HepG2 (cell line): Measurements from ENCODE around the gene FGD2. TPM values are rescaled to one million over a fixed set of nuclear protein-coding genes. Genes with fewer than 3 reads are reported as not detected.

Source experiments
- DNMT3B ChIP-seq: conservative IDR thresholded peaks from 2 replicates; pipeline ENCODE4 v1.6.1; 2016; ENCODE audit warnings: missing biosample characterization, control low read depth
- ESRRA ChIP-seq: sonication (generic); formaldehyde crosslinking; IDR thresholded peaks from 2 replicates; pipeline ENCODE4 v1.5.1; 2020; ENCODE audit warnings: mild to moderate bottlenecking, low read depth, missing genetic modification reagents
- HNF4G ChIP-seq, 2 experiments: sonication (generic) in 1 of 2; formaldehyde crosslinking in 1 of 2; IDR thresholded peaks; 2 replicates each; pipeline versions ENCODE4 v1.4.0 to v1.6.1; 2011 to 2020; ENCODE audit warnings: borderline replicate concordance in 2 of 2, low read depth in 2 of 2, mild to moderate bottlenecking in 2 of 2, low read length in 1 of 2, missing genetic modification reagents in 1 of 2, moderate library complexity in 1 of 2
- HNRNPLL ChIP-seq: fragments of 200-400 bp; formaldehyde crosslinking; IDR thresholded peaks from 2 replicates; pipeline ENCODE4 v1.6.1; 2017; ENCODE audit warnings: mild to moderate bottlenecking, low read depth, low read length; ENCODE audit not compliant: poor library complexity, severe bottlenecking
- HOMEZ ChIP-seq: IDR thresholded peaks from 2 replicates; pipeline ENCODE4 v1.6.1; 2016; ENCODE audit warnings: low read depth
- MXD4 ChIP-seq: IDR thresholded peaks from 2 replicates; pipeline ENCODE4 v1.6.1; 2016; ENCODE audit warnings: mild to moderate bottlenecking, missing biosample characterization, missing genetic modification reagents
- MYNN ChIP-seq: sonication (generic); formaldehyde crosslinking; IDR thresholded peaks from 2 replicates; pipeline ENCODE4 v1.4.0; 2020; ENCODE audit warnings: mild to moderate bottlenecking, low read depth, missing genetic modification reagents
- NFRKB ChIP-seq: fragments of 450-650 bp; IDR thresholded peaks from 2 replicates; pipeline ENCODE4 v1.6.1; 2017
- PAWR ChIP-seq: sonication (generic); formaldehyde crosslinking; IDR thresholded peaks from 2 replicates; pipeline ENCODE4 v1.4.0; 2020; ENCODE audit warnings: missing genetic modification reagents, mild to moderate bottlenecking, borderline replicate concordance
- REPIN1 ChIP-seq: sonication (generic); formaldehyde crosslinking; IDR thresholded peaks from 2 replicates; pipeline ENCODE4 v1.8.0; 2022; ENCODE audit warnings: missing genetic modification reagents, low read depth, mild to moderate bottlenecking, borderline replicate concordance
- SP4 ChIP-seq: sonication (generic); formaldehyde crosslinking; IDR thresholded peaks from 2 replicates; pipeline ENCODE4 v1.8.1; 2023; ENCODE audit warnings: mild to moderate bottlenecking, missing genetic modification reagents
- XBP1 ChIP-seq: sonication (generic); formaldehyde crosslinking; IDR thresholded peaks from 2 replicates; pipeline ENCODE4 v1.5.0; 2020; ENCODE audit warnings: missing genetic modification reagents
- ZHX2 ChIP-seq, 2 experiments: sonication (generic) in 1 of 2; formaldehyde crosslinking in 1 of 2; IDR thresholded peaks; 2 replicates each; pipeline versions ENCODE4 v1.6.1 to v1.9.0; 2014 to 2022; ENCODE audit warnings: antibody characterized with exemption in 1 of 2, borderline replicate concordance in 1 of 2, inconsistent platforms in 1 of 2, low read depth in 1 of 2, missing genetic modification reagents in 1 of 2
- ZNF101 ChIP-seq: sonication (generic); formaldehyde crosslinking; IDR thresholded peaks from 2 replicates; pipeline ENCODE4 v1.4.0; 2020; ENCODE audit warnings: mild to moderate bottlenecking, low read depth, missing genetic modification reagents, borderline replicate concordance
- ZNF160 ChIP-seq: sonication (generic); formaldehyde crosslinking; IDR thresholded peaks from 2 replicates; pipeline ENCODE4 v1.8.0; 2022; ENCODE audit warnings: mild to moderate bottlenecking, inconsistent platforms, missing genetic modification reagents
- ZNF30 ChIP-seq: sonication (generic); formaldehyde crosslinking; IDR thresholded peaks from 2 replicates; pipeline ENCODE4 v1.5.0; 2020; ENCODE audit warnings: mild to moderate bottlenecking, missing genetic modification reagents
- ZNF691 ChIP-seq: sonication (generic); formaldehyde crosslinking; IDR thresholded peaks from 2 replicates; pipeline ENCODE4 v1.4.0; 2020; ENCODE audit warnings: missing genetic modification reagents, low read depth, mild to moderate bottlenecking, borderline replicate concordance
- ZNF747 ChIP-seq: sonication (generic); formaldehyde crosslinking; IDR thresholded peaks from 2 replicates; pipeline ENCODE4 v1.8.1; 2023; ENCODE audit warnings: missing genetic modification reagents, mild to moderate bottlenecking, borderline replicate concordance
- ZNF768 ChIP-seq: sonication (generic); formaldehyde crosslinking; IDR thresholded peaks from 2 replicates; pipeline ENCODE4 v1.4.0; 2020; ENCODE audit warnings: missing genetic modification reagents
- ZSCAN25 ChIP-seq: sonication (generic); formaldehyde crosslinking; IDR thresholded peaks from 2 replicates; pipeline ENCODE4 v1.8.0; 2022; ENCODE audit warnings: mild to moderate bottlenecking, missing genetic modification reagents
- polyA plus RNA-seq, 8 experiments: library from polyadenylated mRNA; depleted of rRNA in 3 of 8; stranded (reverse) in 7 of 8; unstranded in 1 of 8; fragments of >200 nt; fragmentation: Illumina TruSeq in 4 of 8; extraction: Trizol in 4 of 8; gene quantifications; 2 replicates each; pipeline versions ENCODE4 v1.2.1 to v1.2.3, GENCODE V29; 2011 to 2016; ENCODE audit warnings: low read depth in 4 of 8, missing spikeins in 1 of 8, mixed read lengths in 1 of 8; ENCODE audit not compliant: insufficient read depth in 1 of 8
- total RNA-seq, 5 experiments: library from RNA; depleted of rRNA; stranded (reverse); fragments of >200 nt; fragmentation: Illumina TruSeq; extraction: Trizol; gene quantifications; 2 replicates each; pipeline ENCODE4 v1.2.3, GENCODE V29; 2016; ENCODE audit warnings: low read depth in 1 of 5

The FGD2 gene
- total and polyA plus RNA-seq, 2 of the 13 experiments (the other 11 are each of a cell fraction or from before 2014, with no cell fraction given) = not detected

GRCh38 chr6:37038292-37039198 is 33.1 kb downstream of the FGD2 start (continued):
- TF ChIP-seq PAWR = no peak
- TF ChIP-seq ESRRA (CRISPR knock-in tag) = no peak
- TF ChIP-seq ZNF768 = peak; percentile 33; the same call in 1 of the 2 replicates
- no peak for TF ChIP-seq HOMEZ (CRISPR knock-in tag)
- TF ChIP-seq HNRNPLL = no peak
- TF ChIP-seq REPIN1 (CRISPR knock-in tag) = no peak
- TF ChIP-seq ZSCAN25 (CRISPR knock-in tag) = no peak
- no peak for TF ChIP-seq ZNF30 (CRISPR knock-in tag)
- no peak for TF ChIP-seq SP4 (CRISPR knock-in tag)
- TF ChIP-seq ZNF691 = no peak
- TF ChIP-seq ZNF747 (CRISPR knock-in tag) = no peak
- 0 out of 2 replicates have a peak, but pooled peaks have one; percentile 54 for TF ChIP-seq DNMT3B
- no peak for TF ChIP-seq ZNF101 (CRISPR knock-in tag)
- 0 out of 2 replicates have a peak, but pooled peaks have one; percentile 30 for TF ChIP-seq MXD4 (CRISPR knock-in tag)
- no peak for TF ChIP-seq ZHX2 (IDR thresholded peaks at IDR 0.05; ENCODE audit: low read depth)
- TF ChIP-seq ZHX2 (CRISPR knock-in tag; IDR thresholded peaks at IDR 0.05; ENCODE audit: borderline replicate concordance) = no peak
- TF ChIP-seq XBP1 (CRISPR knock-in tag) = no peak
- no peak for TF ChIP-seq ZNF160
- TF ChIP-seq NFRKB = no peak
- no peak for TF ChIP-seq MYNN
- no peak for TF ChIP-seq HNF4G (IDR thresholded peaks at IDR 0.05; ENCODE audit: borderline replicate concordance, low read depth, low read length)
- TF ChIP-seq HNF4G (CRISPR knock-in tag; IDR thresholded peaks at IDR 0.05; ENCODE audit: borderline replicate concordance, low read depth) = peak; percentile 51; the same call in 1 of the 2 replicates
